Stimulated activated CD8-positive, alpha-beta memory T cell treated with anti-CD3 and anti-CD28 coated beads, Interleukin-7, amount 100 ng/mL, for 4 hours (primary cell): ENCODE measurements around the gene TMPRSS3.

Experiments used
- DNase-seq, 2 donors: peaks; one replicate each; pipeline ENCODE4 v3.0.0-alpha.2; 2020; ENCODE audit warnings: low read depth in 2 of 2

The TMPRSS3 gene

DNA sequence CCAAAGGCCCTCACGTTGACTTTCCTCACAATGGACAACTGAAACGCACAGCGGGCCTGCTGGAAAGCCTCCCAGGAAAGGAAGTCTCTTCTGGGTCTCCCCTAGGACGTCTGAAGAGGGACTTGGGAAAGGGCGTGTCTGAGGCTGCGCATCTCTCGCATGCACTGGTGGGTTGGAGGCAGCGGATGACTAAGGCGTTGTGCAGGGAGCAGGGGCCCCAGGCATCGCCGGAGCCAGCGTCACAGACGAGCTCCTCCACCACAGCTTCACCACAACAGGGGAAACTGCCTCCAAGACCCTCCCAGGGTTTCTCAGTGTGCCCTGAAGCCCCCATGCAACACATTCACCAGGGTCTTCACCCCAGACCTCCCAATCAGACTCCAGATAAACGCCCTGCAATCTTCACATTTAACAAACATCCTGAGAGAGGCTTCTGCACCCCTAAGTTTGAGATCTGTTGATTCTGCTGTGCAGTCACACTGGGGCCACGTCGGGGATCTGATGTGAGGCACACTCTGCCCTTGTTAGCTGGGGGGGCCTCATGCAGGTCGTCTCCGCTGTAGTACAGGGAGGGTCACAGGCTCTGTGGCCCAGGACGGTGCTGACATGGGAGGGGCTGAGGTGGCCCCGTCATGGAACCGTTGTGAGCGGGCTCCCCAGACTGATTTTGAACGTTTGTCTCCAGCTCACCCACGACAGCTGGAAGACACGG, 22.5 kb downstream of the TMPRSS3 start:
- DNase-seq = no peak

DNA sequence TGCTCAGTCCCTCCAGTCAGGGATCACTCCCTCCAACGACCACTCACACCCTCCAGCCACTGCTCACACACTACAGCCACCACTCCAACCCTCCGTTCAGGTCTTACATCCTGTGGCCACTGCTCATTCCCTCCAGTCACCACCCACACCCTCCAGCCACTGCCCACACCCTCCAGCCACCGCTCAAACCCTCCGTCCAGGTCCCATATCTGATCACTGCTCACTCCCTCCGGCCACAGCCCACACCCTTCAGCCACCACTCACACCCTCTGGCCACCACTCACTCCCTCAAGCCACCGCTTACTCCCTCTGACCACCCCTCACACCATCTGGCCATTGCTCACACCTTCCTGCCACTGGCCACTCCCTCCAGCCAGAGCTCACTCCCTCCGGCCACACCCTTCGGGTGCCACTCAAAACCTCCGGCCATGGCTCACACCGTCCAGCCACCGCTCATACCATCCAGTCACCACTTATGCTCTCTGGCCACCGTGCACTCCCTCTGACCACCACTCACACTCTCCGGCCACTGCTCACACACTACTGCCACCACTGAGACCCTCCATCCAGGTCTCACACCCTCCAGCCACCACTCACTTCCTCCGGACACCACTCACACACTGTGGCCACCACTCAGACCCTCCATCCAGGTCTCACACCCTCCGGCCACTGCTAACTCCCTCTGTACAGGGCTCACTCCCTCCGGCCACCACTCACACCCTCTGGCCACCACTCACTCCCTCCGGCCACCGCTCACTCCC, 24.8 kb downstream of the TMPRSS3 start:
- no peak for DNase-seq

- DNase-seq = no peak
Observed at GRCh38 chr21:42369821-42370220, 26.0 kb downstream of the TMPRSS3 start.

GRCh38 chr21:42367367-42368165, 28.3 kb downstream of the TMPRSS3 start:
- DNase-seq = no peak

DNA sequence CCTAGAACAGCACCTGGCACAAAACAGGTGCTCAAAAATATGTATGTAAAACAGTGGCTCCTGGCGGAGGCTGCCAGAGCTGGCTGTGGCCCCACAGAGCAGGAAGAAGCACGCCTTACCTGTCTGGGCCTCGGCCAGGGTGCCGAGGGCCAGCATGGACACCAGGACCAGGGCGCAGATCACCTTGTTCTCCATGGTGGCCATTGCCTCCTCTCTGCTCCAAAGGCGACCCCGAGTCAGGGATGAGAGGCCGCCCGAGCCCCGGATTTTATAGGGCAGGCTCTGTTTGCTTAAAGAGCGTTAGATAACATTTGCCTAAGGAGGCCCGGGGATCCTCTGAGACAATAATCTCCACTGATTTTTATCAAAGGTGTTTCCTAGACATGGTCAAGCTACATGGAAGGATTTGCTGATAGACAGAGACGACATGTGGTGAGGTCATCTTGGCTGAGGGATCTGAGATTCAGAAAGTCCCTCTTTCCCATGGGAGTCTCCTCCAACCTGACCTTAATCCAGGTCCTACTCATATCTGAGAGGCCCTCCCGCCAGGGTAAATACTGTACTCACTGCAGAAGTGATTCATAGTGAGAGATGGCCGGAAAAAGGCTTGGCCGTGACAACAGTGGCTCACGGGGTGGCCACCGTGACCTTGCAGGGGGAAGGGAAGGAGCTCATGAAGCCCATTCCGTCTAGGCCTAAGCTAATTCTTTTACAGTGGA, 29.4 kb downstream of the TMPRSS3 start, which contains the start of gene TFF1:
Gene TFF1 (minus strand): TSS at position 244 of the 719 bp plus-strand sequence. CDS start 40 bp downstream, at position 204.
- DNase-seq = no peak

DNA sequence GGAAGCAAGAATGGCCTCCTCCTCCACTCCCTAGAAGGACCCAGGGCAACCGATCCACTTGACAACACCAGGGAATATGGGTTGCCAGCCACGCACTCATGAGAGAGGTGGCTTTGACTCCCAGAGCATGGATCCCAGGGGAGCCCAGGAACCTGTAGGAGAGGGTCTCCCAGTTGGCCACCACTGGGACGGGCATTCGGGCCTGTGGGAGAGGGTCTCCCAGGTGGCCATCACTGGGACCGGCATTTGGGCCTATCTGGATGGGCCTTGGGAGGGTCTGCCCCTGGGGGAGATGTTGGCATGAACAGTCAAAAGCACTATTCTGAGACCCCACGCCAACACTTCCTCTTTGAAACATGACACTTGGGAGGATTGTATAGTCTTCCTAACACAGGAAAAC, 30.1 kb downstream of the TMPRSS3 start:
- no peak for DNase-seq

- DNase-seq = no peak
Observed at GRCh38 chr21:42364304-42364865, 31.5 kb downstream of the TMPRSS3 start.

DNA sequence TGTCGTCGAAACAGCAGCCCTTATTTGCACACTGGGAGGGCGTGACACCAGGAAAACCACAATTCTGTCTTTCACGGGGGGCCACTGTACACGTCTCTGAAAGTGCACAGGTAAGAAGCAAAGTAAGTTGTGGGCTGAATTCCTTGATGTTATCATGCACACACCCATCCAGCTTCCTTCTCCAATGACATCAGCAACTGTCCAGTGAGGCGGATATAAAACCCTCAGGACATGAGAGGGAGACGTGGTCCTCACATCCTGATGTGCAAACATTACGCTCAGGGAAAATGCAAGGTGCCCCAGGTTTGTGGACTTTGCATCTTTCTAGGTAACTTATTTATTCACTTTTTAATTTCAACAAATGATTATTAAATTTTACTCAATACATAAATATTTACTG, 32.5 kb downstream of the TMPRSS3 start:
- no peak for DNase-seq

- DNase-seq = no peak
Observed at GRCh38 chr21:42362700-42363099, 33.2 kb downstream of the TMPRSS3 start.

GRCh38 chr21:42362198-42362597, 33.7 kb downstream of the TMPRSS3 start:
- no peak for DNase-seq

- DNase-seq = no peak
Observed at GRCh38 chr21:42361286-42361685, 34.6 kb downstream of the TMPRSS3 start.

DNA sequence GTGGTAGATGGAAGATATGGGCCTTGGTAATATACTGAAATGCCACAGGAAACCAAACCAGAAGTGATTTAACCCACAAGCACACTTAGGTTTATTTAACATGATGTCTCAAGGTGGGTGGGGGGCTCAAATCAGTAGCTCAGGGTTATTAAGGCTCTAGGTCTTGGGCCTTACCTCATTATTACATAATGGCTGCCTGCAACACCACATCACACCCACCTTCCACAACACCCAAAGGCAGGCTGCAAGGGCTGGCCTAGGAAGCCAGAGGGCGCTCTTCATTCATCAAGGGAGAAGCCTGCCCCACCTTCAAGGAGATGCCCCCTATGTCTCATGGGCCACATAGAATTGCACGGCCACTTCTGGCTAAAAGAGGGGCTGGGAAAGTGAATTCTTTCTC, 35.5 kb downstream of the TMPRSS3 start:
- no peak for DNase-seq

- DNase-seq = no peak
Observed at GRCh38 chr21:42358937-42359336, 36.9 kb downstream of the TMPRSS3 start.

DNA sequence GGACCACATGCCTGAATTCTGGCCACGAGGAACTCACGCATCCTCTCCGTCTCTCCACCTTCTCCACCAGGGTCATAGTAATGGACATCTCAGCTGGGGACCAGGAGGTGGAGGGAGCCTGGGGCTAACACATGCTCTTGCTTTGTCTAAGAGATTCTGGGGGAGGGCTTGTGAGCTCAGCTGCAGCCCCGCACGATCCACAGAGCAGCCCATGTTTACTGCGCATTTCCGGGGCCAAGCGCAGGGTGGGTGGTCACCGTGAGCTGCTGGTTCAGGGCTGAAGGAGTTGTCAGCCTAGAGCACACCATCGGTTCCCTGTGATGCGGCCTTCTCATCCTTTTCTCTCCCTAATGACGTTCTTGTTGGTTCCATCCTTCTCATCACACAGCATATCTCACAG, 37.6 kb downstream of the TMPRSS3 start:
- no peak for DNase-seq

DNA sequence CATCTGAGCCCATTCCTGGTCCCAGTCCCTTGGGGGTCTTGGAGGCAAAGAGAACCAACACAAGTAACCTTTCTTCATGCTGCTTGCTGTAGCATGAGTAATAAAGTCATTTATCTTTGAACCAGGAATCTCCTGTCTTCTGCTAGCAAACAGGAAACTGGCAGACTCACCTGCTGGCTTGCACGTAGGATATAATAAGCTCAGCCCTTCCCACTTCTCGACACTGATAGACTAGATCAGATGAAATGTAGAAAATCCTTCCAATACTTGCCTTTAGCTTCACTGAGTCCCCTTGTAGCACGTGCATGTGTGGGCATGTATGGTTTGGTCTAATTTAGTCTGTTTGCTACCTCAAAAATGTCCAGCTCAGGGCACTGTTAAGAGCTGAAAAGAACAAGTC, 38.5 kb downstream of the TMPRSS3 start:
- no peak for DNase-seq

DNA sequence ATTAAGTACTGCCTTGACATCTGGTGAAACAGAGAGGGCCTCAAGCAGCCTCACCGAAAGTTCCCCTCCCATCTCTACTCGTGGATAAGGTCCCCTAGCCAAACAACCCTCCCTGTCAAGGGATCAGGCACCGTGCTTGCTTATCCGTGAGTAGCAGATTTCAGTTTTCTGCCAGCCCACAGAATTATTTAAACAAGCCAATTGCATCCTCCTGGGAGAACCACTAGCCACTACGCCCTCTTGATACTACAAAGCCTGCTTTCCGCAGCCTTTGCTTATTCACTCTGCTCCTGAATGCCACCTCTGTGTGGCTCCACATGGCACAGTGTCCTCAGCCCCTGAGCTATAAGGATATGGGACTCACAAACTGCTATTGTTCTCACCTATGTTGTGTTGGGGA, 39.2 kb downstream of the TMPRSS3 start:
- DNase-seq = no peak

DNA sequence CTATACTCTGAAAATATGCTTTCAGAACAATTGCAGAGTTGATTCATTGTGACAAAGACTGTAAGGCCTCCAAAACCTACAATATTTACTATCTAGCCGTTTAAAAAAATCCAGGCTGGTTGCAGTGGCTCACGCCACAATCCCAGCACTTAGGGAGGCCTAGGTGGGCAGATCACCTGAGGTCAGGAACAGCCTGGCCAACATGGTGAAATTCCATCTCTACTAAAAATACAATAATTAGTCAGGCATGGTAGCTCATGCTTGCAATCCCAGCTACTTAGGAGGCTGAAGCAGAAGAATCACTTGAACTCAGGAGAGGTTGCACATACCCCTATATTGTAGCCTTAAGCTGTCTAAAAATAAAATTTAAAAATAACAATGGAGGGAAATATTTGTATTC, 39.8 kb downstream of the TMPRSS3 start:
- DNase-seq = no peak

GRCh38 chr21:42353623-42354022, 42.2 kb downstream of the TMPRSS3 start:
- no peak for DNase-seq

GRCh38 chr21:42352441-42353095, 43.3 kb downstream of the TMPRSS3 start:
- DNase-seq = no peak

- no peak for DNase-seq
Observed at GRCh38 chr21:42351626-42352440, 44.0 kb downstream of the TMPRSS3 start.
